Stimulated activated CD8-positive, alpha-beta memory T cell treated with anti-CD3 and anti-CD28 coated beads, Interleukin-4, amount 100 ng/mL, for 4 hours (primary cell): ENCODE measurements around the gene SVOP.
"Not testable (repeated sequence)": the region's sequence is repeated elsewhere in the genome, so short reads cannot be mapped to it uniquely, and the experiment has no call there.

Experiments used
- DNase-seq, 2 donors: peaks; one replicate each; pipeline ENCODE4 v3.0.0-alpha.2; 2020; ENCODE audit warnings: low read depth in 2 of 2, low spot score in 1 of 2

SVOP gene

DNA sequence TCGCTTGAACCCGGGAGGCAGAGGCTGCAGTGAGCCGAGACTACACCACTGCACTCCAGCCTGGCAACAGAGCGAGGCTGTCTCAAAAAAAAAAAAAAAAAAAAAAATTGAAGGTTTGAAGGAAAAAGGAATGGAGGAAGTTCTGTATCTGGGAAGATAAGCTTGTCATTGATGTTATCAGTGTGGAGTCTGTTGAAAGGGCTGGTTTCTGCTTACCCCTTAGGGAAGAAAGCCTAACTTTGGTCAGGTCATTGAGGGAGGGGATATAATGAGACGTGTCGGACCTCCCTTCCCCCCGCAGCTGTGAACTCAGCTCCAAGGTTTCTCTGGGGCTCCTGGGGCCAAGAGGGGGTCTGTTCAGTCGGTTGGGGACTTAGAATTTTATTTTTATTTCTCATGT, 124.5 kb downstream of the SVOP start:
- no peak for DNase-seq

GRCh38 chr12:108895220-108895802, 125.6 kb downstream of the SVOP start:
- DNase-seq, result no peak

- no peak for DNase-seq
Observed at GRCh38 chr12:108890208-108890607, 130.7 kb downstream of the SVOP start.

DNA sequence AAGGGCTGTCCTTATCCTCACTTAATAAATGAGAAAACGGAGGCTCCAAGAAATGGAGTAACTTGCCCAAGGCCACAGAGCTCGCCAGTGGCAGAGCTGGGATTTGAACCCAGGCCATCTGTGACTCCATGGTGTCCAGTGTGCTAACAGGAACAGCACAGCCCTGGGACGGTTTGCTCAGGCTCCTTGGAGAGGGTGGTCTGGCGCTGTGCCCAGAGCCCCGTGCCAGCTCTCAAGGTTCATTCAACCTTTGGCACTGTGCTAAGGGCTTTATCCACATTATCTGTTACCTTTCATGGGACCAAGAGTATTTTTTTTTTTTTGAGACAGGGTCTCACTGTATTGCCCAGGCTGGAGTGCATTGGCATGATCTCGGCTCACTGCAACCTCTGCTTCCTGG, 132.8 kb downstream of the SVOP start:
- no peak for DNase-seq

GRCh38 chr12:108886873-108887629, 133.8 kb downstream of the SVOP start:
- no peak for DNase-seq

DNA sequence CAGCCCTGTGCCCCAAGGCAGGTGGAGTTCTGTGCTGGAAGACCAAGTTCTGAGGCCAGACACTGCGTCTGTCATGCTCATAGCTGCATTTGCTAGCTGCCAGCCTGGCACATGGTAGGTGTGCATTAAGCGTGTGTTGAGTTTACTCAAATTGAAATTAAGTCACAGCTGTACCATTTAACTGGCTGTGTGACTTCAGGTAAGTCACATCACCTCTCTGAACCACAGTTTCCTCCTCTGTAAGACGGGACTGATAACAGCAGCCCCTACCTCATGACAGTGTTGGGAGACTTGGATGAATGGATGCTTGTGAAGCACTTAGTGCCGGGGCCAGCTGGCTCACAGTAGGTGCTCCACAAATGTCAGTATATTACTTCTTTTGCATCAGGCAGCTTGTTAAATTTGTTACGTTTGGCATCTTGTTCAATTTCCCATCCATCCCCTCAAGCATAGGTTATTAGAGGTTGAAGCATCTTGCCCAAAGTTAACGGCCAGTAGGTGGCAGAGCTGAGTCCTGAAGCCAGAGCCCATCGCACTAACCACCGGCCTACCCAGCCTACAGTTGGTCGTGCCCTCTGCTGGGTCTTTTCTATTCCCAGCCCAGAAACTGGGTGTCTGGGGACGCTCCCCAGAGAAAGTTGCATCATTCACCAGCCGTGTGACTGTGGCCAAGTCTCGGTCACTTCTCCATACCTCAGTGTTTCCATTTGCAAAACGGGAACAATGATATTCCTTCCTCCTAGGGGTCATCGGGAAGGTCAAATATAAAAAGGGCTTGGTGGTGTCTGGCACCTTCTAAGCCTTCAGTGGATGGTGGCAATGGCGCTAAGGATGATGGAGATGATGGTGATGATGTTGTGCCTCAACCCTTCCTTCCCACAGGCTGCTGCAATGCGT, 136.5 kb downstream of the SVOP start:
- DNase-seq, result peak; percentile 15 to 43

- DNase-seq, result no peak
Observed at GRCh38 chr12:108881953-108882352, 138.9 kb downstream of the SVOP start.

- no peak for DNase-seq
Observed at GRCh38 chr12:108879615-108880254, 141.1 kb downstream of the SVOP start, which contains the start of gene DAO. TSS of gene DAO (plus strand) at chr12:108880092. CDS start at chr12:108885007, 4,915 bp downstream.

DNA sequence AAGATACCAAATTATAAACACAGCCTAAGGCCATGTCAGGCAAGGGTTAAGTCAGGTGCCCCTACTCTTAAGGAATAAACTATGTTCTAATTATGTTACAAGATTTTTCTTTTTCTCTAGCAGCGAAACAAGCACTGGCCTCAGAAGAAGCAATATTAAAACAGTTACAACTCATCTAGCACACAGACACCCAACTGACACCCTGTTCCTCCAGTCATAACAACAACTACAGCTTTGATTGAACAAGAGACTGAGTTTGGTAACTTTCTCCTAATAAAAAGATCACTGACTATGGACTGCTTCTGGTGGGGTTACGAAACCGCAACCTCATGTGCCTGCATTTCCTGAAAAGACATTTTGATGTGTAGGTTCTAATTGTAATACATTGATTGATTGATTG, 144.3 kb downstream of the SVOP start:
- no peak for DNase-seq

GRCh38 chr12:108875682-108876361, 145.0 kb downstream of the SVOP start:
- no peak for DNase-seq

- DNase-seq, result no peak
Observed at GRCh38 chr12:108875280-108875679, 145.6 kb downstream of the SVOP start.

DNA sequence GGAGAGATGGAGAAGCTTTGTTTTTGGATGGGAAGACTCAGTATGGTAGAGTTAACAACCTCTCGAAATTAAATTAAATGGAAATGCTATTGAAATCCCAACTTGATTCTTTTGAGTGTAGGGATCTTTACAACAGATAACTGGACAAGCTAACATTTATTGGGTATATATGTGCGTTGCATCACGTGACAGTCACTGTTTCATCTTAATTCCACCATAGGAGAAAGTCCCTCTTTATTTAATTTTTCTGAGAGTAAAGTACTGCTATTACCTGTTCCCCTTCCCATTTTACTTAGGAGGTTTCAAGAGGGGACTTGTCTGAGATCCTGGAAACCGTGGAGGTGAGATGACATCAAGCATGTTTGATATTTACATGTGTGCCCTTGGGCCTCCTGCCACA, 152.1 kb downstream of the SVOP start:
- DNase-seq, result no peak

DNA sequence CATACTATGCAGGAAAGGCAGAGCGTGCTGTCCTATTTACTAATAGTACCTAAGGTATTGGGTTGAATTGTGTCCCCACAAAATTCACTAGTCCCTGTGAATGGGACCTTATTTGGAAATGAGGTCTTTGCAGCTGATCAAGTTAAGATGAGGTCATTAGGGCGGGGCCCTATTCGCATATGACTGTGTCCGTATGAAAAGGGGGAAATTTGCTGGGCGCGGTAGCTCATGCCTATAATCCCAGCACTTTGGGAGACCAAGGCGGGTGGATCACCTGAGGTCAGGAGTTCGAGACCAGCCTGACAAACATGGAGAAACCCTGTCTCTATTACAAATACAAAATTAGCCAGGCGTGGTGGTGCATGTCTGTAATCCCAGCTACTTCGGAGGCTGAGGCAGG, 154.8 kb downstream of the SVOP start:
- DNase-seq, result not testable (repeated sequence)

- no peak for DNase-seq
Observed at GRCh38 chr12:108865169-108865568, 155.7 kb downstream of the SVOP start.

GRCh38 chr12:108862588-108862959, 158.3 kb downstream of the SVOP start:
- DNase-seq, result no peak

GRCh38 chr12:108861878-108862587, 158.8 kb downstream of the SVOP start:
- DNase-seq, result no peak

GRCh38 chr12:108860443-108860842, 160.4 kb downstream of the SVOP start:
- no peak for DNase-seq

GRCh38 chr12:108859923-108860291, 161.0 kb downstream of the SVOP start:
- DNase-seq, result no peak

DNA sequence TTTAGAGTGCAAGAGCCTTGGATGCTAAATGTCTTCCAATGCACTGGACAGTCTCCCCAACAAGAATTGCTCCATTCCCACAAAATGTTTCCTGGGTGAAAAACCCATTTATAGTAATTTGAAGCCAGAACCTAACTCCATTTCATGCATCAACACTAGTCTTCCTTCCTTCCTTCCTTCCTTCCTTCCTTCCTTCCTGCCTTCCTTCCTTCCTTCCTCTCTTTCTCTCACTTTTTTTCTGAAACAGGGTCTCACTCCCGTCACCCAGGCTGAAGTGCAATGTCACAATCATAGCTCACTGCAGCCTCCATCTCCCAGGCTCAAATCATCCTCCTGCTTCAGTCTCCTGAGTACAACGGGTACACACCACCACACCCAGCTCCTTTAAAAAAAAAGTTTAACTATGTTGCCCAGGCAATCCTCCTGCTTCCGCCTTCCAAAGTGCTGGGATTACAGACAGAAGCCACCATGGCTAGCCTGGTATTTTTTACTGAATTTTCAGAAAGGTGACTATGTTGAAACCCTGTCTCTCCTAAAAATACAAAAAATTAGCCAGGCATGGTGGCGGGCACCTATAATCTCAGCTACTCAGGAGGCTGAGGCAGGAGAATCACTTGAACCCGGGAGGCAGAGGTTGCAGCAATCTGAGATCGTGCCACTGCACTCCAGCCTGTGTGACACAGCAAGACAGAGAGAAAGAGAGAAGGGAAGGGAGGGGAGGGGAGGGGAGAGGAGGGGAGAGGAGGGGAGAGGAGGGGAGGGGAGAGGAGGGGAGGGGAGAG, 161.5 kb downstream of the SVOP start:
- DNase-seq, result not testable (repeated sequence)
